IgD-negative memory B cell (primary cell): Measurements from ENCODE around the gene PPP1CC. TPM values are rescaled to one million over a fixed set of nuclear protein-coding genes. Genes with fewer than 3 reads are reported as not detected.
A peak's percentile ranks its signal among the peaks of the same experiment; 100 is the strongest.

ENCODE experiments used
- H3K27ac Mint-ChIP-seq, 3 donors: one replicate each; pipeline ENCODE4 v1.8.0; 2020 to 2022; ENCODE audit warnings: mild to moderate bottlenecking in 3 of 3, mixed read lengths in 3 of 3, moderate library complexity in 1 of 3
- H3K27me3 Mint-ChIP-seq: one replicate; pipeline ENCODE4 v1.8.0; 2021; ENCODE audit warnings: mixed read lengths
- H3K36me3 Mint-ChIP-seq: one replicate; pipeline ENCODE4 v1.8.0; 2020; ENCODE audit warnings: mild to moderate bottlenecking, mixed read lengths
- H3K4me1 Mint-ChIP-seq, 3 donors: one replicate each; pipeline ENCODE4 v1.8.0; 2020 to 2022; ENCODE audit warnings: mixed read lengths in 3 of 3, mild to moderate bottlenecking in 1 of 3
- H3K4me3 Mint-ChIP-seq, 4 donors: one replicate each; pipeline ENCODE4 v1.8.0; 2020 to 2022; ENCODE audit warnings: mild to moderate bottlenecking in 4 of 4, mixed read lengths in 4 of 4, moderate library complexity in 3 of 4
- H3K9me3 Mint-ChIP-seq, 3 donors: one replicate each; pipeline ENCODE4 v1.8.0; 2020 to 2021; ENCODE audit warnings: mixed read lengths in 3 of 3, mild to moderate bottlenecking in 1 of 3
- polyA plus RNA-seq: library from polyadenylated mRNA; unstranded; fragments of 300-500 nt; fragmentation: Illumina TruSeq; gene quantifications from one replicate; pipeline ENCODE4 v1.2.3, GENCODE V29; 2021

The PPP1CC gene
- polyA plus RNA-seq, 1 donor from 2014 or later = 184 TPM

- H3K4me3 Mint-ChIP-seq = peak overlapping the region in 2 of 4 donors; percentile 15 to 55
- peaks cover 42 to 53% (median 46%) of the 10 kb centered on the region in 3 donors for H3K4me1 Mint-ChIP-seq
- peaks cover 2% of the 10 kb centered on the region for H3K36me3 Mint-ChIP-seq
- no peaks in the 10 kb centered on the region for H3K27me3 Mint-ChIP-seq
- no peaks in the 10 kb centered on the region for H3K9me3 Mint-ChIP-seq
- peak overlapping the region; percentile 31 to 78 (median 58) for H3K27ac Mint-ChIP-seq
Observed at GRCh38 chr12:110694330-110694901, 48.3 kb downstream of the PPP1CC start.

GRCh38 chr12:110693731-110694130 is 49.0 kb downstream of the PPP1CC start:
- H3K4me1 Mint-ChIP-seq = peaks cover 41 to 53% (median 46%) of the 10 kb centered on the region in 3 donors
- H3K36me3 Mint-ChIP-seq = peaks cover 2% of the 10 kb centered on the region
- peak overlapping the region in 1 of 3 donors; percentile 22 for H3K27ac Mint-ChIP-seq
- peak overlapping the region in 1 of 4 donors; percentile 33 for H3K4me3 Mint-ChIP-seq
- H3K9me3 Mint-ChIP-seq = no peaks in the 10 kb centered on the region
- H3K27me3 Mint-ChIP-seq = no peaks in the 10 kb centered on the region

GRCh38 chr12:110690127-110690430 is 52.6 kb downstream of the PPP1CC start:
- Mint-ChIP-seq H3K36me3 (peaks cover 11% of the 10 kb centered on the region), H3K4me3 (peak overlapping the region; percentile 83 to 97 (median 92)), H3K9me3 (no peaks in the 10 kb centered on the region), H3K27ac (peak overlapping the region; percentile 76 to 95 (median 83)), H3K27me3 (no peaks in the 10 kb centered on the region), H3K4me1 (peaks cover 39 to 42% (median 42%) of the 10 kb centered on the region in 3 donors)

GRCh38 chr12:110689281-110690126 is 53.2 kb downstream of the PPP1CC start:
- Mint-ChIP-seq H3K4me1 (peaks cover 43 to 45% (median 44%) of the 10 kb centered on the region in 3 donors), H3K9me3 (no peaks in the 10 kb centered on the region), H3K27me3 (no peaks in the 10 kb centered on the region), H3K27ac (peak overlapping the region; percentile 76 to 95 (median 83)), H3K36me3 (peaks cover 11% of the 10 kb centered on the region), H3K4me3 (peak overlapping the region; percentile 83 to 97 (median 92))

GRCh38 chr12:110688446-110689280 is 54.0 kb downstream of the PPP1CC start, which contains the start of gene HVCN1:
Gene HVCN1 (minus strand): TSS chr12:110689115. CDS start chr12:110683245, 5,870 bp downstream.
- Mint-ChIP-seq H3K4me3 (peak within 1 kb of the TSS; percentile 94 to 100 (median 96)), H3K4me1 (peaks cover 41 to 48% (median 45%) of the 10 kb centered on the region in 3 donors), H3K27ac (peak within 1 kb of the TSS; percentile 85 to 95 (median 90))

GRCh38 chr12:110687396-110688169 is 55.1 kb downstream of the PPP1CC start:
- H3K9me3 Mint-ChIP-seq = no peaks in the 10 kb centered on the region
- peak overlapping the region; percentile 94 to 100 (median 96) for H3K4me3 Mint-ChIP-seq
- peak overlapping the region; percentile 85 to 90 (median 85) for H3K27ac Mint-ChIP-seq
- no peaks in the 10 kb centered on the region for H3K27me3 Mint-ChIP-seq
- peaks cover 15% of the 10 kb centered on the region for H3K36me3 Mint-ChIP-seq
- peaks cover 46 to 49% (median 49%) of the 10 kb centered on the region in 3 donors for H3K4me1 Mint-ChIP-seq

More at GRCh38 chr12:110688446-110689280, 54.0 kb downstream of the PPP1CC start, which contains the start of gene HVCN1:
- H3K27me3 Mint-ChIP-seq = no peaks in the 10 kb centered on the region
- no peaks in the 10 kb centered on the region for H3K9me3 Mint-ChIP-seq
- peaks cover 13% of the 10 kb centered on the region for H3K36me3 Mint-ChIP-seq

GRCh38 chr12:110686294-110686903 is 56.3 kb downstream of the PPP1CC start:
- Mint-ChIP-seq H3K4me3 (peak overlapping the region; percentile 94 to 100 (median 96)), H3K27ac (peak overlapping the region; percentile 83 to 90 (median 85)), H3K27me3 (no peaks in the 10 kb centered on the region), H3K9me3 (no peaks in the 10 kb centered on the region), H3K36me3 (peaks cover 17% of the 10 kb centered on the region), H3K4me1 (peaks cover 45 to 51% (median 46%) of the 10 kb centered on the region in 3 donors)

GRCh38 chr12:110684312-110684836 is 58.3 kb downstream of the PPP1CC start:
- Mint-ChIP-seq H3K4me3 (peak overlapping the region; percentile 94 to 100 (median 96)), H3K9me3 (no peaks in the 10 kb centered on the region), H3K4me1 (peaks cover 44 to 51% (median 49%) of the 10 kb centered on the region in 3 donors), H3K36me3 (peaks cover 17% of the 10 kb centered on the region), H3K27ac (peak overlapping the region; percentile 6 to 90 (median 63)), H3K27me3 (no peaks in the 10 kb centered on the region)

- H3K36me3 Mint-ChIP-seq = peaks cover 17% of the 10 kb centered on the region
- H3K4me1 Mint-ChIP-seq = peaks cover 47 to 54% (median 50%) of the 10 kb centered on the region in 3 donors
- H3K9me3 Mint-ChIP-seq = no peaks in the 10 kb centered on the region
- peak overlapping the region; percentile 89 to 98 (median 94) for H3K4me3 Mint-ChIP-seq
- peak overlapping the region in 2 of 3 donors; percentile 59 to 90 for H3K27ac Mint-ChIP-seq
- H3K27me3 Mint-ChIP-seq = no peaks in the 10 kb centered on the region
Observed at GRCh38 chr12:110683888-110684287, 58.8 kb downstream of the PPP1CC start.

GRCh38 chr12:110680032-110680431 is 62.7 kb downstream of the PPP1CC start:
- Mint-ChIP-seq H3K27ac (peak overlapping the region; percentile 87 to 93 (median 90)), H3K4me3 (peak overlapping the region in 3 of 4 donors; percentile 45 to 95 (median 88)), H3K36me3 (peaks cover 15% of the 10 kb centered on the region), H3K4me1 (peaks cover 57 to 68% (median 61%) of the 10 kb centered on the region in 3 donors), H3K9me3 (no peaks in the 10 kb centered on the region), H3K27me3 (no peaks in the 10 kb centered on the region)

GRCh38 chr12:110679201-110679600 is 63.5 kb downstream of the PPP1CC start:
- H3K9me3 Mint-ChIP-seq = no peaks in the 10 kb centered on the region
- peak overlapping the region; percentile 74 to 93 (median 90) for H3K27ac Mint-ChIP-seq
- peak overlapping the region in 3 of 4 donors; percentile 90 to 95 (median 94) for H3K4me3 Mint-ChIP-seq
- peaks cover 15% of the 10 kb centered on the region for H3K36me3 Mint-ChIP-seq
- H3K27me3 Mint-ChIP-seq = no peaks in the 10 kb centered on the region
- H3K4me1 Mint-ChIP-seq = peaks cover 55 to 66% (median 60%) of the 10 kb centered on the region in 3 donors

- Mint-ChIP-seq H3K36me3 (peaks cover 11% of the 10 kb centered on the region), H3K27ac (peak overlapping the region; percentile 51 to 96 (median 93)), H3K4me1 (peaks cover 55 to 72% (median 63%) of the 10 kb centered on the region in 3 donors), H3K4me3 (peak overlapping the region; percentile 77 to 95 (median 92)), H3K9me3 (no peaks in the 10 kb centered on the region), H3K27me3 (no peaks in the 10 kb centered on the region)
Observed at GRCh38 chr12:110677982-110678381, 64.7 kb downstream of the PPP1CC start.

GRCh38 chr12:110677206-110677911 is 65.3 kb downstream of the PPP1CC start:
- Mint-ChIP-seq H3K27ac (peak overlapping the region; percentile 51 to 96 (median 93)), H3K4me3 (peak overlapping the region; percentile 77 to 95 (median 92)), H3K36me3 (peaks cover 15% of the 10 kb centered on the region), H3K4me1 (peaks cover 59 to 72% (median 65%) of the 10 kb centered on the region in 3 donors), H3K9me3 (no peaks in the 10 kb centered on the region), H3K27me3 (no peaks in the 10 kb centered on the region)
